ENCODE results near the gene NPR3. TPM values are rescaled to one million over a fixed set of nuclear protein-coding genes. Genes with fewer than 3 reads are reported as not detected.
"Not testable (repeated sequence)": the region's sequence is repeated elsewhere in the genome, so short reads cannot be mapped to it uniquely, and the experiment has no call there.

Gene NPR3
- total RNA-seq, 1 donor from 2014 or later = 3.5 TPM

- not testable (repeated sequence) for DNase-seq (ENCODE audit: low spot score); ATAC-seq
These were observed 94.3 kb downstream of the NPR3 start for GRCh38 chr5:32805462-32805861.

- no peak for ATAC-seq
- no peak for DNase-seq (ENCODE audit: low spot score)
These were observed 95.0 kb downstream of the NPR3 start for GRCh38 chr5:32805971-32806638.

- ATAC-seq (no peak), DNase-seq (ENCODE audit: low spot score) (no peak)
These were observed 97.7 kb downstream of the NPR3 start for GRCh38 chr5:32808783-32809182.

- DNase-seq (ENCODE audit: low spot score) (no peak), ATAC-seq (peak; percentile 51)
These were observed 99.7 kb downstream of the NPR3 start for GRCh38 chr5:32810804-32811203.

GRCh38 chr5:32812399-32812798, 101.3 kb downstream of the NPR3 start:
- ATAC-seq (no peak), DNase-seq (ENCODE audit: low spot score) (no peak)

- DNase-seq (ENCODE audit: low spot score) = no peak
- ATAC-seq = no peak
These were observed 103.0 kb downstream of the NPR3 start for GRCh38 chr5:32814141-32814540.

DNA sequence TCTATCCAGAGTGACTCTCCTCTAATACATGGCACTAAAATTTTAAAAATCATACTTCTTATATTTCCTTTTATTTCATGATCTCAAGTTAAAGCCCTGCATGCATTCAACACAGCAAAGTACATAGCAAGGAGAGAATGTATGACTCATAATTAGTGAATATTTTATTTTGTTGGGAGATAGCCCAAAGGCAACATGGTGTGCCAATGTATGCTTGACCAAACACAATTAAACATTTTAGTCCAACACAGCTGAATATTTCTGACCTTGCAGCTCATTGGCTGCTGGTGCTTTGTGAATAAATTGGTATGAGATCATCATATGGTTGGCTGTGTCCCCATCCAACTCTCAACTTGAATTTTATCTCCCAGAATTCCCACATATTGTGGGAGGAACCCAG, 103.5 kb downstream of the NPR3 start:
- no peak for ATAC-seq

DNA sequence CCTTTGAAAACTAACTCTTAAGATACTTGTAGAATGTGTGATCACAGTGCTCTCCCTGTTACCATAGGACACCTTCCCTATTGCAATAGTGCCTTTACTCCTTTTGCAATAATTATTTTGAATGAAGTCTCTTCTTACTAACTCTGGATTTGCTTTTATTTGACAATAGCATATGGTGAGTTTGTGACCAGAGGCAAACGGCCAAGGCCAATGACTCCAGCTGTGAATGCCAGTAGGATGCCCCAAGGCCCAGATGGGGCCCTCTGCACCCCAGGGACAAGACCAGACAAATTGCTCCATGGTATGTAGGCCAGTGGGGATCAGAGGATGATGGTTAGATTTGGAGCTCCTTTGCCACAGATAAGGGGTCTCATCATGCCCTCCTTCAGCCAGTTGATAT, 116.9 kb downstream of the NPR3 start:
- ATAC-seq = no peak
- no peak for DNase-seq (ENCODE audit: low spot score)

More for the DNA sequence above, 103.5 kb downstream of the NPR3 start:
- DNase-seq (ENCODE audit: low spot score) = no peak

DNA sequence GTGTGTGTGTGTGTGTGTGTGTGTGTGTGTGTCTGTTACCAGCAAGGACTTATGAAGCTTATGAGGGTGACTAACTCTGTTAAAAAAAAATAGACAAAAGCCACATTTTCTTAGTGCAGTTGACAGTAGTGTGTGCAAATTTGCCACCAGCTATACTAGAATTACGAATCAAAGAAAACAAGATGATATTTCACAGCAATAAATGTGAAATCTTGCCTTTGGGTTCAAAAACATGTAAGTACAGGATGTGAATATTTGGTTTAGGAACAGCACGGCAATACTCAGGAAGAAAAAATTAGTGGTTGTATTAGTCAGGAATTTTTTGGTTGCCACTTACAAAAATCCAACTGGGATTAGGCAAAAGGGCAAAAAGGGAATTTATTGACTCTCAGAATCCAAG, 117.4 kb downstream of the NPR3 start:
- DNase-seq (ENCODE audit: low spot score) (no peak), ATAC-seq (no peak)

GRCh38 chr5:32831624-32832023, 120.5 kb downstream of the NPR3 start:
- ATAC-seq = no peak

GRCh38 chr5:32833127-32833526, 122.0 kb downstream of the NPR3 start:
- ATAC-seq (no peak), DNase-seq (ENCODE audit: low spot score) (no peak)

More at GRCh38 chr5:32831624-32832023, 120.5 kb downstream of the NPR3 start:
- no peak for DNase-seq (ENCODE audit: low spot score)

DNA sequence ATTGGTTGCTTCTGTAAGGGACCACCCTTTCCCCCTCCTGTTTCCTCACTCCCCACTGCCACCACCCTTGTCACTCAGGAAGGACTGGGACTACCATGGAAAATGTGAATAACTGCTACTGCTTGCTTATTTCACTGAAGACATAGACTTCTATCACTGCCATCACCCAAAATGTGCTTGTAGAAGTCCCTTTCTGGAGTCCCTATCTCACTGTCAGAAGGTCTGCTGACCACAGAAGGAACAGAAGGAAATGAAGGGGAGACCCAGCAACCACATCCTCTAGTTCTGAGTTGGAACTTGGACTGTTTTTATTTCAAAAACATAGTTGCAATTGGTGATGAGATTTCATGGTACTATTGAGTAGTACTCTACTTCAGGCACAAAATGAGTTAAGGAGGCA, 122.5 kb downstream of the NPR3 start:
- DNase-seq (ENCODE audit: low spot score) (no peak), ATAC-seq (no peak)

DNA sequence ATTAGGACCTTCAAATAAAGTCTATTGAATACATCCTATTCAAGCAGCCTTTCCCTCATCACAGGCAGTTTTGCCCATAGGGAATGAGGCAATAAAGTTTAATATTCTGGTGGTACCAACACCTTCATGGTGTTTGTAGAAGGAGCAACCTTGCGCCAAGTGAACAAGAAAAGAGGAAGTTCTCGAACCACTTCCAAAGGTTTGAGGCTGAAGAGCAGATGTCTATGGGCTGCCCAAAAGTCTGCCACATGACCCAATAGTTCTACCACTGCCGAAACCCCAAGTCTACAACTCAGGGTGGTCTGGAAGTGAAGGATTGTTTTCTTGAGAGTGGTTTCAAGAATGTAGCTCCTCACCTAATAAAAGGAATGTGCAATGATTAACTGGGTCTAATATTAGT, 123.1 kb downstream of the NPR3 start:
- ATAC-seq (no peak), DNase-seq (ENCODE audit: low spot score) (no peak)

- DNase-seq (ENCODE audit: low spot score) (no peak), ATAC-seq (no peak)
These were observed 125.1 kb downstream of the NPR3 start for GRCh38 chr5:32836176-32836575.

GRCh38 chr5:32837211-32837610, 126.1 kb downstream of the NPR3 start:
- no peak for ATAC-seq
- no peak for DNase-seq (ENCODE audit: low spot score)

GRCh38 chr5:32839106-32839505, 128.0 kb downstream of the NPR3 start:
- ATAC-seq (no peak), DNase-seq (ENCODE audit: low spot score) (no peak)

- ATAC-seq = no peak
- DNase-seq (ENCODE audit: low spot score) = no peak
These were observed 129.5 kb downstream of the NPR3 start for GRCh38 chr5:32840606-32841005.

Other genes with a start within 250 kb of the NPR3 start
- gene SUB1, start 125.8 kb upstream of the NPR3 start, total RNA-seq = 63.4 TPM